Endothelial cell of umbilical vein (primary cell): ENCODE measurements around the gene OR10AD1. TPM values are rescaled to one million over a fixed set of nuclear protein-coding genes. Genes with fewer than 3 reads are reported as not detected.

Experiments used
- BruUV-seq: library from RNA; stranded (reverse); fragments of 400-500 nt; replicated peaks from 2 replicates; lab custom pipeline; 2021; lab: Mats Ljungman, UMichigan
- CTCF ChIA-PET: fragments of 300-600, 350-600 bp; sonication (Branson Sonifier 250); formaldehyde crosslinking; loops from one replicate; lab custom pipeline; 2021; ENCODE audit warnings: antibody characterized with exemption, inconsistent platforms; lab: Charles Lee
- POLR2A ChIA-PET: fragments of 300-600, 350-600 bp; sonication (Branson Sonifier 250); formaldehyde crosslinking; loops from one replicate; lab custom pipeline; 2021; ENCODE audit warnings: antibody characterized with exemption, inconsistent platforms; lab: Charles Lee
- DNase-seq: peaks from one replicate; pipeline ENCODE4 v3.0.0-alpha.2; 2011; ENCODE audit warnings: low read depth, low spot score
- FAIRE-seq: peaks from 2 replicates; lab custom pipeline; 2011; peaks lifted over from hg19 to GRCh38; lab: Jason Lieb, UNC
- H2AFZ ChIP-seq: 2 replicates; pipeline ENCODE4 v1.6.0; 2012; ENCODE audit warnings: low read depth, low read length, control low read depth, inconsistent platforms
- H3K27ac ChIP-seq: 2 replicates; pipeline ENCODE4 v1.5.1; 2011; ENCODE audit warnings: low read depth, mild to moderate bottlenecking, control low read depth, low read length, moderate library complexity; ENCODE audit not compliant: insufficient read depth
- H3K27me3 ChIP-seq, 2 experiments: 2 replicates each; pipeline versions ENCODE4 v1.6.0 to v1.6.1; 2011; ENCODE audit warnings: low read length in 2 of 2, mixed read lengths in 1 of 2; ENCODE audit not compliant: control insufficient read depth in 2 of 2, insufficient read depth in 2 of 2
- H3K36me3 ChIP-seq, 2 experiments: 2 replicates in 1 of 2; 3 replicates in 1 of 2; pipeline ENCODE4 v1.5.1; 2011; ENCODE audit warnings: low read length in 2 of 2, mild to moderate bottlenecking in 1 of 2, moderate library complexity in 1 of 2; ENCODE audit not compliant: control insufficient read depth in 2 of 2, insufficient read depth in 2 of 2; ENCODE audit errors: extremely low read depth in 1 of 2
- H3K4me1 ChIP-seq: 3 replicates; pipeline ENCODE4 v1.5.1; 2011; ENCODE audit warnings: mild to moderate bottlenecking, low read length; ENCODE audit not compliant: control insufficient read depth, insufficient read depth; ENCODE audit errors: extremely low read depth
- H3K4me2 ChIP-seq: 2 replicates; pipeline ENCODE4 v1.6.1; 2011; ENCODE audit warnings: low read length, control low read depth, mixed read lengths; ENCODE audit not compliant: insufficient read depth
- H3K4me3 ChIP-seq, 3 experiments: fragments of 200-600 bp in 1 of 3; sonication (generic), shearing (Covaris generic) in 1 of 3; replicated peaks in 1 of 3; 2 replicates each; pipeline ENCODE4 v1.5.1; 2011 to 2016; ENCODE audit warnings: control low read depth in 3 of 3, low read length in 3 of 3, mild to moderate bottlenecking in 2 of 3, inconsistent platforms in 1 of 3, low read depth in 1 of 3, moderate library complexity in 1 of 3; ENCODE audit not compliant: insufficient read depth in 1 of 3
- H3K79me2 ChIP-seq: 2 replicates; pipeline ENCODE4 v1.6.0; 2012; ENCODE audit warnings: low read length, inconsistent platforms; ENCODE audit not compliant: control insufficient read depth, insufficient read depth
- H3K9ac ChIP-seq: replicated peaks from 2 replicates; pipeline ENCODE3; 2011; ENCODE audit warnings: low read length, control low read depth; ENCODE audit not compliant: insufficient read depth; ENCODE audit errors: extremely low read depth
- H3K9me1 ChIP-seq: replicated peaks from 3 replicates; pipeline ENCODE4 v1.6.0; 2011; ENCODE audit warnings: mild to moderate bottlenecking, low read length; ENCODE audit not compliant: control insufficient read depth, insufficient read depth; ENCODE audit errors: extremely low read depth
- H3K9me3 ChIP-seq: replicated peaks from 2 replicates; pipeline ENCODE4 v1.5.1; 2012; ENCODE audit warnings: low read length, inconsistent platforms; ENCODE audit not compliant: control insufficient read depth, insufficient read depth
- H4K20me1 ChIP-seq: replicated peaks from 2 replicates; pipeline ENCODE3; 2011; ENCODE audit warnings: mild to moderate bottlenecking, low read length; ENCODE audit not compliant: control insufficient read depth, insufficient read depth; ENCODE audit errors: extremely low read depth
- EZH2 ChIP-seq: IDR thresholded peaks from 2 replicates; pipeline ENCODE4 v1.6.1; 2012; ENCODE audit warnings: borderline replicate concordance, low read depth, mild to moderate bottlenecking, moderate library complexity, low read length, inconsistent platforms; ENCODE audit not compliant: severe bottlenecking
- FOS ChIP-seq: IDR thresholded peaks from 2 replicates; pipeline ENCODE4 v1.6.1; 2011; ENCODE audit warnings: mild to moderate bottlenecking, low read length, moderate library complexity, borderline replicate concordance; ENCODE audit not compliant: insufficient read depth
- GATA2 ChIP-seq: IDR thresholded peaks from 2 replicates; pipeline ENCODE4 v1.7.0; 2011; ENCODE audit warnings: low read depth, mild to moderate bottlenecking, moderate library complexity, mixed read lengths, low read length; ENCODE audit not compliant: insufficient read length, insufficient read depth
- JUN ChIP-seq: IDR thresholded peaks from 2 replicates; pipeline ENCODE4 v1.6.1; 2011; ENCODE audit warnings: borderline replicate concordance, low read depth; ENCODE audit not compliant: insufficient read length, insufficient read depth
- MYC ChIP-seq: IDR thresholded peaks from one replicate; pipeline ENCODE4 v1.6.1; 2011; ENCODE audit warnings: mild to moderate bottlenecking, low read depth, low read length
- POLR2A ChIP-seq: IDR thresholded peaks from 2 replicates; pipeline ENCODE4 v1.6.1; 2012; ENCODE audit warnings: low read depth, mild to moderate bottlenecking, control low read depth, low read length
- POLR2AphosphoS5 ChIP-seq: IDR thresholded peaks from 2 replicates; pipeline ENCODE4 v1.6.1; 2012; ENCODE audit warnings: low read depth, mild to moderate bottlenecking, control low read depth, low read length, moderate library complexity; ENCODE audit not compliant: insufficient read depth
- dilution Hi-C: fragments of 300-500 bp; cut with MboI; formaldehyde crosslinking; loops from one replicate; pipeline ENCODE4 v1.15.0; 2019; ENCODE audit warnings: low sequenced_read_pairs; ENCODE audit not compliant: extremely low pct_ligation_motif_present
- intact Hi-C: fragments of 100-400 bp; cut with micrococcal nuclease; formaldehyde crosslinking; loops from one replicate; pipeline ENCODE4 v1.10.0; 2022
- polyA plus RNA-seq, 4 experiments: library from polyadenylated mRNA; depleted of rRNA in 3 of 4; stranded (reverse) in 3 of 4; unstranded in 1 of 4; fragments of >200 nt; gene quantifications; 2 replicates each; pipeline versions ENCODE4 v1.2.1 to v1.2.3, GENCODE V29; 2011 to 2012; ENCODE audit warnings: missing spikeins in 1 of 4
- total RNA-seq: library from RNA; stranded (reverse); gene quantifications from 2 replicates; pipeline ENCODE4 v1.2.3, GENCODE V29; 2021
- TF ChIP-seq, protein P1 (sequence below), 2 donors: IDR thresholded peaks; 1 replicate in 1 of 2; 2 replicates in 1 of 2; pipeline ENCODE4 v1.5.1; 2011; ENCODE audit warnings: low read length in 2 of 2, mild to moderate bottlenecking in 2 of 2, moderate library complexity in 2 of 2, control low read depth in 1 of 2, inconsistent platforms in 1 of 2, low read depth in 1 of 2; ENCODE audit not compliant: insufficient read depth in 1 of 2; ENCODE audit errors: extremely low read depth in 1 of 2
- TF ChIP-seq, protein P2 (sequence below): IDR thresholded peaks from 2 replicates; pipeline ENCODE4 v1.6.1; 2011; ENCODE audit not compliant: insufficient read depth, insufficient read length

The OR10AD1 gene
- total and polyA plus RNA-seq, 2 donors (not counting 3 experiments of a cell fraction or from before 2014, with no cell fraction given) = not detected

GRCh38 chr12:48191096-48191495, 12.0 kb downstream of the OR10AD1 start:
- intact Hi-C loops (loop anchor here (2.0 to 10.0 kb wide), 2 partner anchors 154 to 264 kb away; no protein-coding TSS in a partner anchor), dilution Hi-C loops (no loop called here)
- peaks cover 2% of the 10 kb centered on the region for H3K4me1 ChIP-seq
- BruUV-seq = no TSS peak
- H3K4me2 ChIP-seq = no peak overlapping the region
- ChIA-PET POLR2A (no interaction called here), CTCF (interaction anchor here (2.2 kb wide), 1 partner anchor 34 kb away, joined by 12 read pairs; the partner anchor contains the start of gene ASB8)
- no peaks in the 10 kb centered on the region for H3K9me1 ChIP-seq
- no peak overlapping the region for H3K4me3 ChIP-seq
- H3K36me3 ChIP-seq = no peaks in the 10 kb centered on the region
- peaks cover 10 to 30% of the 10 kb centered on the region in 2 experiments for H3K27me3 ChIP-seq
- H4K20me1 ChIP-seq = no peaks in the 10 kb centered on the region
- no peak for DNase-seq
- no peak for FAIRE-seq
- H3K79me2 ChIP-seq = no peaks in the 10 kb centered on the region
- no peak overlapping the region for H2AFZ ChIP-seq
- H3K27ac ChIP-seq = no peak overlapping the region
- TF ChIP-seq, protein P1, sequence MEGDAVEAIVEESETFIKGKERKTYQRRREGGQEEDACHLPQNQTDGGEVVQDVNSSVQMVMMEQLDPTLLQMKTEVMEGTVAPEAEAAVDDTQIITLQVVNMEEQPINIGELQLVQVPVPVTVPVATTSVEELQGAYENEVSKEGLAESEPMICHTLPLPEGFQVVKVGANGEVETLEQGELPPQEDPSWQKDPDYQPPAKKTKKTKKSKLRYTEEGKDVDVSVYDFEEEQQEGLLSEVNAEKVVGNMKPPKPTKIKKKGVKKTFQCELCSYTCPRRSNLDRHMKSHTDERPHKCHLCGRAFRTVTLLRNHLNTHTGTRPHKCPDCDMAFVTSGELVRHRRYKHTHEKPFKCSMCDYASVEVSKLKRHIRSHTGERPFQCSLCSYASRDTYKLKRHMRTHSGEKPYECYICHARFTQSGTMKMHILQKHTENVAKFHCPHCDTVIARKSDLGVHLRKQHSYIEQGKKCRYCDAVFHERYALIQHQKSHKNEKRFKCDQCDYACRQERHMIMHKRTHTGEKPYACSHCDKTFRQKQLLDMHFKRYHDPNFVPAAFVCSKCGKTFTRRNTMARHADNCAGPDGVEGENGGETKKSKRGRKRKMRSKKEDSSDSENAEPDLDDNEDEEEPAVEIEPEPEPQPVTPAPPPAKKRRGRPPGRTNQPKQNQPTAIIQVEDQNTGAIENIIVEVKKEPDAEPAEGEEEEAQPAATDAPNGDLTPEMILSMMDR (IDR thresholded peaks at IDR 0.05; ENCODE audit: extremely low read depth in 1 of 2, insufficient read depth in 1 of 2, low read depth in 1 of 2, low read length in 2 of 2) = no peak
- TF ChIP-seq GATA2 (no peak), JUN (no peak), MYC (no peak), POLR2AphosphoS5 (no peak), FOS (no peak), POLR2A (no peak), EZH2 (no peak)
- TF ChIP-seq, protein P2, sequence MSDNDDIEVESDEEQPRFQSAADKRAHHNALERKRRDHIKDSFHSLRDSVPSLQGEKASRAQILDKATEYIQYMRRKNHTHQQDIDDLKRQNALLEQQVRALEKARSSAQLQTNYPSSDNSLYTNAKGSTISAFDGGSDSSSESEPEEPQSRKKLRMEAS = no peak
- no peak overlapping the region for H3K9ac ChIP-seq
- no peaks in the 10 kb centered on the region for H3K9me3 ChIP-seq
